ENCODE results near the gene UBE2V1. TPM values are rescaled to one million over a fixed set of nuclear protein-coding genes. Genes with fewer than 3 reads are reported as not detected.
"Not testable (repeated sequence)": the region's sequence is repeated elsewhere in the genome, so short reads cannot be mapped to it uniquely, and the experiment has no call there.

Gene UBE2V1
- total and polyA plus RNA-seq, 12 donors, result 61.9 to 113 (median 88.6) TPM

- WGBS, 2 donors, result 84 to 89% methylated on average over 7 of the region's 7 CpGs
- no peak for TF ChIP-seq CTCF (IDR thresholded peaks at IDR 0.05)
- no peaks in the 10 kb centered on the region for H3K27me3 ChIP-seq
- peaks cover 0 to 11% (median 4%) of the 10 kb centered on the region in 9 donors for H3K4me1 ChIP-seq
- DNase-seq (no peak), ATAC-seq (no peak)
- H3K36me3 ChIP-seq, result no peaks in the 10 kb centered on the region
- H3K27ac ChIP-seq, result no peak overlapping the region
- H3K4me3 ChIP-seq, result no peak overlapping the region
- H3K9me3 ChIP-seq, result no peaks in the 10 kb centered on the region
- intact Hi-C loops (cut with DNase I), result no loop called here
Observed at GRCh38 chr20:50067018-50067417, 45.9 kb downstream of the UBE2V1 start.

GRCh38 chr20:50066161-50066834 is 46.7 kb downstream of the UBE2V1 start:
- intact Hi-C loops (cut with DNase I), result no loop called here
- Histone ChIP-seq H3K4me1 (peaks cover 0 to 5% (median 3%) of the 10 kb centered on the region in 9 donors), H3K27ac (no peak overlapping the region), H3K9me3 (no peaks in the 10 kb centered on the region), H3K36me3 (no peaks in the 10 kb centered on the region), H3K27me3 (no peaks in the 10 kb centered on the region), H3K4me3 (no peak overlapping the region)
- TF ChIP-seq CTCF (IDR thresholded peaks at IDR 0.05), result no peak
- ATAC-seq (no peak), DNase-seq (no peak)
- 95 to 97% methylated on average over 10 of the region's 10 CpGs for WGBS, 2 donors

GRCh38 chr20:50065325-50065615 is 47.7 kb downstream of the UBE2V1 start:
- Histone ChIP-seq H3K36me3 (no peaks in the 10 kb centered on the region), H3K4me1 (no peaks in the 10 kb centered on the region), H3K4me3 (no peak overlapping the region), H3K27me3 (no peaks in the 10 kb centered on the region), H3K9me3 (no peaks in the 10 kb centered on the region), H3K27ac (no peak overlapping the region)
- intact Hi-C loops (cut with DNase I), result no loop called here
- DNase-seq (no peak), ATAC-seq (no peak)
- 84 to 86% methylated on average over 3 of the region's 3 CpGs for WGBS, 2 donors
- TF ChIP-seq CTCF (IDR thresholded peaks at IDR 0.05), result no peak

GRCh38 chr20:50063763-50064162 is 49.2 kb downstream of the UBE2V1 start:
- intact Hi-C loops (cut with DNase I); DNase-seq; H3K27ac ChIP-seq; H3K4me3 ChIP-seq; H3K9me3 ChIP-seq; H3K36me3 ChIP-seq; H3K27me3 ChIP-seq; H3K4me1 ChIP-seq; ATAC-seq: not testable (repeated sequence)
- 95 to 98% methylated on average over 6 of the region's 6 CpGs for WGBS, 2 donors

GRCh38 chr20:50062006-50062838 is 50.7 kb downstream of the UBE2V1 start:
- Histone ChIP-seq H3K4me1 (peaks cover 0 to 7% (median 0%) of the 10 kb centered on the region in 9 donors), H3K36me3 (no peaks in the 10 kb centered on the region), H3K27ac (no peak overlapping the region), H3K27me3 (no peaks in the 10 kb centered on the region), H3K4me3 (no peak overlapping the region), H3K9me3 (no peaks in the 10 kb centered on the region)
- ATAC-seq (no peak), DNase-seq (no peak)
- TF ChIP-seq CTCF (IDR thresholded peaks at IDR 0.05), result no peak
- intact Hi-C loops (cut with DNase I), result no loop called here
- WGBS, 2 donors, result 81 to 83% methylated on average over 13 of the region's 13 CpGs

Measured in heart right ventricle (tissue), 16 donors.